Kidney epithelial cell (primary cell): ENCODE results near the gene CD79A. TPM values are rescaled to one million over a fixed set of nuclear protein-coding genes. Genes with fewer than 3 reads are reported as not detected.

Experiments used
- DNase-seq: peaks from one replicate; pipeline ENCODE4 v3.0.0-alpha.2; 2010; ENCODE audit warnings: low read depth
- H3K27me3 ChIP-seq: 2 replicates; pipeline ENCODE4 v1.6.0; 2011; ENCODE audit warnings: low read length; ENCODE audit not compliant: control insufficient read depth, insufficient read depth
- H3K36me3 ChIP-seq: 2 replicates; pipeline ENCODE4 v1.5.1; 2011; ENCODE audit warnings: low read length; ENCODE audit not compliant: control insufficient read depth, insufficient read depth
- H3K4me3 ChIP-seq: 2 replicates; pipeline ENCODE4 v1.5.1; 2011; ENCODE audit warnings: low read depth, mild to moderate bottlenecking, control low read depth, low read length
- total RNA-seq: library from RNA; depleted of rRNA; stranded (reverse); fragments of >200 nt; gene quantifications from 2 replicates; pipeline ENCODE4 v1.2.3, GENCODE V29; 2015
- TF ChIP-seq, protein P1 (sequence below): IDR thresholded peaks from 2 replicates; pipeline ENCODE4 v1.5.1; 2011; ENCODE audit warnings: mild to moderate bottlenecking, moderate library complexity, low read length, control low read depth, inconsistent platforms; ENCODE audit not compliant: insufficient read depth, poor library complexity, severe bottlenecking

The CD79A gene
- total RNA-seq, 1 donor from 2014 or later: not detected

DNA sequence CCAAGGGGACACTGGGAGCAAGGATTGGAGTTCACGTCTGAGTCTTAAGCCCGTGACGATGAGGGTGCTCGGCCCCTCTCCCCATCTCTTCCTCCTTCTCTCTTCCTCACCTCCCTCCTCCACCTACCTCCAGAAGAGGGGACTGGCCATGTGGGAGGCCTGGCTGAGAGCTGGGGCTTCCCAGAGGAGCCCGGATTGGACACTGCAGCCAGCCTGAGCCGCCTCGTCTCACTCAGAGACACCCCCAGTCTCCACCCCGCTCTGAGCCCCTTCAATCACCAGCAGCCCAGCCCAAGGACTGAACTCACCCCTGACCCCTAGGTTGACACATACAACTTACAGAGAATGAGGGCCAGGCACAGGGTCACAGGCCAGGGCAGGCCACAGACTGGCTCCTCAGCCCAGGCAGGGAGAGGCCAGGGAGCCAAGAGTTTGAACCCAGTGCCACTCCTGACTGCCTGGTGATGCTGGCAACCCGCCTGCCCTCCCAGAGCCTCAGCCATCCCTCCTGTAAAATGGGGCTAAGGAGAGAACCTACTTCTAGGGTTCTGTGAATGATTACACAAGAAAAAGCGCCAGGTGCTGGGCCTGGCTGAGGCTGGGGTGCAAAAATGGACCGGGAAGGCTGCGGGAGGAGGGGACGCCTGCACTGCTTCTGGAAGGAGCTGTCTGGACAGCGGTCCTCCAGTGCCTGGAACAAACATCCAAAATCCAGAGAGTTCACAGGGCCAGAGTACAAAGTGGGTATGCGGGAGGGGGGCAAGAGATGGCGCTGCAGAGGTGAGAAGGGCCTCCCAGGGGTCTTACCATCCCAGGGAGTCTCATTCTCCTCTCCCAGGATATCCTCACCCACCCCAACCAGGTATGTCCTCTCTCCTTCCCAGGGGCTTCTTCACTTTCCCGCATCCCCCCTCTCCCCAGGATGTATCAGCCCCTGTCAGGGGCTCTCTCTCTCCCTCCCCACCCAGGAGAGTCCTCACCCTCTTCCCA lies 1.1 kb downstream of the CD79A start:
- Histone ChIP-seq H3K4me3 (no peak overlapping the region), H3K27me3 (peaks cover 11% of the 10 kb centered on the region), H3K36me3 (no peaks in the 10 kb centered on the region)
- TF ChIP-seq, protein P1, sequence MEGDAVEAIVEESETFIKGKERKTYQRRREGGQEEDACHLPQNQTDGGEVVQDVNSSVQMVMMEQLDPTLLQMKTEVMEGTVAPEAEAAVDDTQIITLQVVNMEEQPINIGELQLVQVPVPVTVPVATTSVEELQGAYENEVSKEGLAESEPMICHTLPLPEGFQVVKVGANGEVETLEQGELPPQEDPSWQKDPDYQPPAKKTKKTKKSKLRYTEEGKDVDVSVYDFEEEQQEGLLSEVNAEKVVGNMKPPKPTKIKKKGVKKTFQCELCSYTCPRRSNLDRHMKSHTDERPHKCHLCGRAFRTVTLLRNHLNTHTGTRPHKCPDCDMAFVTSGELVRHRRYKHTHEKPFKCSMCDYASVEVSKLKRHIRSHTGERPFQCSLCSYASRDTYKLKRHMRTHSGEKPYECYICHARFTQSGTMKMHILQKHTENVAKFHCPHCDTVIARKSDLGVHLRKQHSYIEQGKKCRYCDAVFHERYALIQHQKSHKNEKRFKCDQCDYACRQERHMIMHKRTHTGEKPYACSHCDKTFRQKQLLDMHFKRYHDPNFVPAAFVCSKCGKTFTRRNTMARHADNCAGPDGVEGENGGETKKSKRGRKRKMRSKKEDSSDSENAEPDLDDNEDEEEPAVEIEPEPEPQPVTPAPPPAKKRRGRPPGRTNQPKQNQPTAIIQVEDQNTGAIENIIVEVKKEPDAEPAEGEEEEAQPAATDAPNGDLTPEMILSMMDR: no peak
- no peak for DNase-seq

DNA sequence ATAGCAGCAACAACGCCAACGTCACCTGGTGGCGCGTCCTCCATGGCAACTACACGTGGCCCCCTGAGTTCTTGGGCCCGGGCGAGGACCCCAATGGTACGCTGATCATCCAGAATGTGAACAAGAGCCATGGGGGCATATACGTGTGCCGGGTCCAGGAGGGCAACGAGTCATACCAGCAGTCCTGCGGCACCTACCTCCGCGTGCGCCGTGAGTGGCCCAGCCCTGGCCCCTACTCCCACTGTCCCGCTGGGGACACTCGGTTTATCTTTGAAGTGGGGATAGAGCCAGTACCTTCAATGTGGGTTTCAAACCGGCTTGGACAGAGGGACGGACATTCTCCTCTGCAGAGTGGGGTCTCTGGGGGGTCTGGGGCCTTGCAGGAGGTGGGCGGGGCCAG lies 2.0 kb downstream of the CD79A start:
- no peak for DNase-seq
- Histone ChIP-seq H3K4me3 (no peak overlapping the region), H3K36me3 (no peaks in the 10 kb centered on the region), H3K27me3 (peaks cover 11% of the 10 kb centered on the region)
- TF ChIP-seq, protein P1: no peak

DNA sequence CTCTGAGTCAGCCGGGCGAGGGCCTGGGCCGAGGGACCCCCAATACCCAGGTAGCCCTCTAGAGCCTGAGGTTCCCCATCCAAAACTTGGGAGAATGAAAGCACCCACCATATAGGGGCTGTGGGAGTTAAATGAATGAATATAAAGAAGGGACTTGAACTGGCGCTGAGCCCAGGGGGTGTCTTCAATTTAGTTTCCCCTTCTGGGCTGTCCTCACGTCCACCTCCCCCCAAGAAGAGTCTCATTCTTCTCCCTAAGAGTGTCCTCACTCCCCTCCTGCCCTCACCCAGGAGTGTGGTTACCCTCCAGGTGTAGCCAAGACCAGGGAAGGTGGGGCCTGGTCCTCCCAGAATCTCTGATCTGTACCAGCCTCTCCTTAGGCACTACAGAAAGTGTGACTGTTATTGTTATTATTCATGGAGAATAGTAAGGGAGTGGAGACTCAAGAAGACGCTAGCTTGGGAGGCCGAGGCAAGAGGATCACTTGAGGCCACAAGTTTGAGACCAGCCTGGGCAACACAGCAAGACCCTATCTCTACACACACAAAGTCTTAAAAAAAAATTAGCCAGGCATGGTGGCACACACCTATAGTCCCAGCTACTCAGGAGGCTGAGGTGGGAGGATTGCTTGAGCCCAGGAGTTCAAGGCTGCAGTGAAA lies 2.7 kb downstream of the CD79A start:
- H3K4me3 ChIP-seq: no peak overlapping the region
- TF ChIP-seq, protein P1: no peak
- no peaks in the 10 kb centered on the region for H3K36me3 ChIP-seq
- peaks cover 11% of the 10 kb centered on the region for H3K27me3 ChIP-seq
- no peak for DNase-seq

DNA sequence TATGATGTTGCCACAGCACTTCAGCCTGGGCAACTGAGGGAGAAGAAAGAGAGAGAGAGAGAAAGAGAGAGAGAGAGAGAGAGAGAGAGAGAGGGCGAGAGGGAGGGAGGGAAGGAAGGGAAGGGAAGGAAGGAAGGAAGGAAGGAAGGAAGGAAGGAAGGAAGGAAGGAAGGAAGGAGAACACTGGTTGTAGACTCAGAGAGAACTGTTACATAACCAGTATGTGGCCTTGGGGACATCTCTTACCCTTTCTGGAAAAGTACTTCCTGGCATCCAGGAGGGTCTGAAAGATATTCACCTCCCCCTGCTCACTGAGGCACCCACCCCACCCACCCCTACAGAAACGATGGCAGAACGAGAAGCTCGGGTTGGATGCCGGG lies 3.2 kb downstream of the CD79A start:
- no peaks in the 10 kb centered on the region for H3K36me3 ChIP-seq
- H3K4me3 ChIP-seq: no peak overlapping the region
- no peak for DNase-seq
- H3K27me3 ChIP-seq: peaks cover 11% of the 10 kb centered on the region
- TF ChIP-seq, protein P1: no peak

DNA sequence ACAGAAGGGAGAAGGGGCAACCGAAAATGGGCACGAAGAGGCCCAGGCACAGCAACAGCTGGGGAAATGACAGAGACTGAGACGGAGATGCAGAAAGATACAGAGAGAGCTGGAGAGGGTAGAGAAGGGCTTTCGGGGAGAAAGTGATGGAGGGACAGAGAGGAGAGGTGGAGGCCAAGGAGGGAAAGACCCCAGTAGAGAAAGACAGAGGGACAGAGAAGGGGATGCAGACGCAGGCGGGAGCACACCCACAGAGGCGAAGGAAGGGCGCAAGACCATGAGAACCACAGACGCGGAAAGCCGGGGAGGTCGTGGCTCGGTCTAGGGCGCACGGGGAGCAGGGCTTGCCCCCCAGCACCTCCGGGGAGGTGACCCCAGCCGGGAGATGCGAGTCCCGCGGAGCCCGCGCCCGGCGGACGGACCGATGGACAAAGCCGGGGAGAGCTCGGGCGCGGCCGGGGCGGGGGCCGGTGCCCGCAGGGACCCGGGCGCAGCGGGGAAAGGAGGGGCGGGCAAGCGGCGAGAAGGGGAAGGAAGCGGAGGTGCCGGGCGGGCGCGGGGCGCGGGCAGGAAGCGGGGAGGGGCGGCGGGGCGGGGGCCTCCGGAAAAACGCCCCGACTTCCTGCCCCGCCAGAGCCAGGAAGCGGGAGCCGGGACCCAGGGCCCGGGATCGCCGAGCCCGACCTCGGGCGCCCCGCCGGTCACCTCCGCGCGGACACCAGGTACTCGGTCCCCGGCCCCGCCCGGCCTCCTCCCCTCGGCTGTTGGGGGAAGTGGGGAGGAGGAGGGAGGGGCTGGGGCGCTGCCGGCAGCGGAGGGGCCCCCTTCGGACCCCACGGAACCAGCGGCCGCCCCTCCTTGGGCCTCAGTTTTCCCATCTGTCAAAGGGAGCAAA lies 5.7 kb downstream of the CD79A start, which contains the start of gene ARHGEF1:
Gene ARHGEF1, plus strand, starts transcription at position 617 of the 895 bp plus-strand sequence. CDS start 4,899 bp downstream, outside the sequence.
- Histone ChIP-seq H3K4me3 (peak within 1 kb of the TSS; percentile 67), H3K27me3 (peaks cover 6% of the 10 kb centered on the region), H3K36me3 (no peaks in the 10 kb centered on the region)
- no peak for DNase-seq
- TF ChIP-seq, protein P1: no peak
